ENCODE results near the gene MEDAG.
"Not testable (repeated sequence)": the region's sequence is repeated elsewhere in the genome, so short reads cannot be mapped to it uniquely, and the experiment has no call there.

MEDAG gene

GRCh38 chr13:30910676-30911075 is 4.6 kb downstream of the MEDAG start:
- DNase-seq: no peak

DNA sequence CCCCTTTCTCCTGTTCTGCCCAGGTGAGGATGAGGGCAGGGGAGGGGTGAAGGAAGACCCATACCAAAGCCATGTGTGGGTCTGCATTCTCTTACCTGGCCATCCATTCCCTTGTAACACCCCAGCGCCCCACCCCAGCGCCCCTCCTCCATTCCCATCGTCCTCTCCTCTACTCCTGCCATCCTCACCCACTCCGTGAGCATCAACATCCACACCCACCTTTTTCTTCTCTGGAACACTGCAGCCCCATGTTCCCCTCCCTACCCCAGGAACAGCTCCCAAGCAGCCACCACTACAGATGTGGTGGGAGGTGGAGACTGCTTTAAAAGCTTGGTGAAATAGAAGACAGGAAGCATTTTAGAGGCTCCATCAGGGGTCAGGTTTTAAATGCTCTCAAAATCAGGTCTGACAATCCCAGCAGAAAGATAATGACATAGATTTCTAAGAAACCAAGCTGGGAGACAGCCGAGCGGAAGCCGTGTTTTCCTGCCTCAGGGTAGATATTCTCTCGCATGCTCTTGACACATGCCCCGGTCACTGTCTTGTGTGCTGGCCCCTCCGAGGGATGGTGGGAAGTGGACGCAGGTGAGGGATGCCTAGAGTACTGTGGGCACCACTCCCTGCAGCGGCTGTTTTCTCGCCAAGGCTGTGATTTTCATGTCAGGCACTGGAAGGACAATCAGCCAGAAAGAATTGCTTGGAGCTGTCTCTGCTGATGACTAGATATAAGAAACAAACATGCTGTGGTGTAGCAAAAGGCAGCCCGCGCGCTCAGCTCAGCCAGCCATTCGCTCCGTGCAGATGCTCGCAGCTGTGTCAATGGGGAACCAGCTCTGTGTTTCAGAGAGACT is 9.8 kb downstream of the MEDAG start:
- DNase-seq: no peak

GRCh38 chr13:30916991-30917390 is 10.9 kb downstream of the MEDAG start:
- DNase-seq: no peak

- no peak for DNase-seq
Observed at GRCh38 chr13:30918662-30919405, 12.8 kb downstream of the MEDAG start.

GRCh38 chr13:30920162-30920909 is 14.3 kb downstream of the MEDAG start:
- no peak for DNase-seq

- no peak for DNase-seq
Observed at GRCh38 chr13:30923418-30923817, 17.3 kb downstream of the MEDAG start.

DNA sequence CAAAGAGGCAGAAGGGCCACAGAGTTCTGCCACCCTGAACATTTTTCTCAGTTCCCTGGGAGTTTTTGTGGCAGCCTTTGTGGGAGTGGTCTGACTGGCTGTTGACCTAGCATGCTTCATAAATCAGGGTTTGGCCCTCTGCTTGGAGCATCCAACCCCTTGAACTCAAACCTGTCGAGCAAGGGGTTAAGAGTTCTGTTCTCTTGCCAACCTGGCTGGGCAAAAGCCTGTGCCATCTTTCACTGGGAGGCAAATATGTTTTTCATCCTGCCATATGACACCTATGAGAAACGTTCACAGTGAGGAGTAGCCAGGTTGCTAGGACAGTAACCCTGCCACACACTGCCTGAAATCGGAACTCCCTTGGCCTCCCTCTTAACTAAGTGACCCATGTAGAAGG is 18.6 kb downstream of the MEDAG start:
- no peak for DNase-seq

- DNase-seq: no peak
Observed at GRCh38 chr13:30925429-30925828, 19.4 kb downstream of the MEDAG start.

DNA sequence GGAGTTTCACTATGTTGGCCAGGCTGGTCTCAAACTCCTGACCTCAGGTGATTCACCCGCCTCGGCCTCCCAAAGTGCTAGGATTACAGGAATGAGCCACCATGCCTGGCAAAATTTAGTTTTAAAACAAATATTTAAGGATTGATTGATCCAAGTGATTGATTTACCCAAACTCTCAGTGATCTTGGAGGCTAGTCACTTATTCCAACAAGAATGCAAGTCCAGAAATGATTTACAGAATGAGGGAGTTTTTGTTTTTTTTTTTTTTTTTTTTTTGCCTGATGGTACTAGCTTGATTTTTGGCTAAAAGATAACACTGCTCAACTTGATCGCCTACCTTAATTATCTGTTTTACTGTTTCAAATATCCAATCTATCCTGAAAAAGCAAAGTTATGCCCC is 20.7 kb downstream of the MEDAG start:
- no peak for DNase-seq

- not testable (repeated sequence) for DNase-seq
Observed at GRCh38 chr13:30927188-30927587, 21.1 kb downstream of the MEDAG start.

- no peak for DNase-seq
Observed at GRCh38 chr13:30927595-30927994, 21.5 kb downstream of the MEDAG start.

- DNase-seq: no peak
Observed at GRCh38 chr13:30928978-30929377, 22.9 kb downstream of the MEDAG start.

DNA sequence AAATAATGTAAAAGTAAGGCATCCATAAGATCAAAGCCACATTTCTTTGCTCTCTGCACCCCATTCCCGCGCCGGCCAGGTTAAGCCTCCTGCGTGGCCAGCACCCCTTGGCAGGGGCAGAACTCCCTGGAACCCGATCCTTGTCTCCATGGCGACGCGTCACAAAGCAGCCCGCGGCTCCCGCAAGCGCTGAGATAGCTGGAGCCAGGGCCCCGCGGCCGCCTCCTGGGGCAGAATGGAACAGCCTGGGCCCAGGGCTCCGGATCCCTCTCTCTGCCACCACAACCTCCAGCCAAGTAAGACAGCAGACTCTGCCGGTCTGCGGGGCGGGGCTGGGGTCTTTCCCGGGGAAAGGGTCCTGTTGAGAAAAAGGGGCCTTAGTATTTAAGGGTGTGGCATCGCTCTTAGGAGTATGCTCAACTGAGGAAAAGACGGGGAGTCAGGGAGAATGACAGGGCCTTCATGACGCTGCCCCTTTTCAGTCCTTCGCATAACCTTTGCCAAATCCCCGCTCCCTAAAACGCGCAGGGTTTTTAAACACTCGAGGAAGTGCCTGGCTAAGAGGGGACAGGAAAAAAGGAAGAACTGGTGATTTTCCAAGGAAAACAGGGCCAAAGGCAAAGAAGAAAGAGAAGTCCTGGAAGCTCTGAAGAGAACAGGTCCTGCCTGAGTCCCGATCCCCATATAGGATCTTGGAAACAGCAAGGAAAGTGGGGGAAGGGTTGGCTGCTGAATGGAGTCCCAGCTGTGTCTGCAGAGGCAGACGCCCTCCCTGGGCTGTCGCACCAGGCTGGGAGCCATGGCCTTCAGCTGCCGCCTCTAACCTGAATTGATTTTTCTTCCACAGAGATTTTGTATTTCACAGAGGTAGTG is 26.6 kb downstream of the MEDAG start, which contains the start of gene TEX26:
Gene TEX26 (plus strand): TSS at position 176 of the 873 bp plus-strand sequence. CDS start 60 bp downstream, at position 236.
- no peak for DNase-seq

DNA sequence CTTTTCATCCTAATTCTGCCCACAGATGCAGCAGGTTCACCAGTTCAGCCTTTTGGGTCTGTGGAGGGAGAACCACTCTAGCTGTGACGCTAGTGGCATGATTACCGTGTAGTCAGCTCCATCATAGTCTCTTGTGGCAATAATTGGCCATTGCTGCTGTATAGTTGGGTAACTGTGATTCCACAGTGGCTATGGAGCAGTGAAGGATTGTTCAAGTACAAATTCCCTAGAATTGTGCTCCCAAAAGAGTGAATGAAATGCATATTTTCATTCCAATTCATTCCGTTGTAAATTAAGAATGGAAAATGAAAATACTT is 27.2 kb downstream of the MEDAG start:
- no peak for DNase-seq

DNA sequence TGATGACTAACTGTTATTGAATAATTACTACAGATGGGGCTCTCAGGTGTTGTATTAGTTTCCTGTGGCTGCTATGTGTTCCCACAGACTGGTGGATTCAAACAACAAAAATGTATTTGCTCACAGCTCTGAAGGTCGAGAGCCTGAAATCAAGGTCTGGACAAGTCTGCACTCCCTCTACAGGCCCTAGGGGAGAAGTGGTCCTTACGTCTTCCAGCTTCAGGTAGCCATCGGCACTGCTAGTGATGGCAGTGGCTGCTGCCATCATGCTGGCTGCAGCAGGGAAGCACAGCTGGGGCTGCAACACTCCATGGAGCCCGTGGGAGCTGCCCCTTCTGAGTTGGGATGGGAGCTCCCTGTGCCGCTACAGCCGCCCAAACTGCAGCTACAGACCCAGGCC is 28.3 kb downstream of the MEDAG start:
- no peak for DNase-seq

GRCh38 chr13:30934803-30935202 is 28.7 kb downstream of the MEDAG start:
- DNase-seq: no peak

- DNase-seq: no peak
Observed at GRCh38 chr13:30936971-30937370, 30.9 kb downstream of the MEDAG start.

GRCh38 chr13:30943881-30944280 is 37.8 kb downstream of the MEDAG start:
- DNase-seq: no peak

GRCh38 chr13:30957258-30957943 is 51.3 kb downstream of the MEDAG start:
- peak; percentile 20 for DNase-seq

DNA sequence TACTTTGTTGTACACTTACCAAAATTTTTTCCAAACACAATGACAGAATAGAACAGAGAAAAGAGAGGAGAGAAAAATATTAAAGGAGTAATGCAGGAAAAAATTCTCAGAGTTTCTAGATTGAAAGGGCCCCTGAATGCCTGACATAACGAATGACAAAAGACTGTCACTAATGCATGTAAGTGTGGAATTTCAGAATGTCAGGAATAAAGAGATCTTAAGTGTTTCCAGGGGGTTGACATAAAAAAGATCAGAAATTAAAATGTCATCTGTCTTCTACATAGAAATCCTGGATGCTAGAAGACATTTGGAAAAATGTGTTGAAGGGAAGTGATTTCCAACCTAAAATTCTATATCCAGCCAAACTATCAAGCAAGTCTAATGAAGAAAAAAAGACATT is 53.6 kb downstream of the MEDAG start:
- no peak for DNase-seq

DNA sequence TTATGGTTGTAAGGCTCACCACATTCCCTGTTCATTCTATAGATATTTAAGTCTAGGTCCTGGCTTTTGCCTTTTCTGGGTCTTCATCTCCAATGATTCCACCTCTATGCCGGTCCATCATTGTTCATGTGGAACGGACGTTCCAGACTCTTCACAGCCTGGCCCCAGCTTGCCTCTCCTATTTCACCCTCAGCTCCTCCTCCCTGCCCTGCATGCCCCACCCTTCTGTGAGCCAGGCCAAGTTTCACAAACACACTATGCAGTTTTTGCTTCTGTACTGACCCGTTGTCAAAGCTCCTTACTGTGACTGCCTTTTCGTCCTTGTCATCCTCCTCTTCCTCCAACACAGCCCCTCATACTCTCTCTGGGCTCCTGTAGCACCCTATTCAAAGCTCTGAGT is 57.7 kb downstream of the MEDAG start:
- DNase-seq: no peak

DNA sequence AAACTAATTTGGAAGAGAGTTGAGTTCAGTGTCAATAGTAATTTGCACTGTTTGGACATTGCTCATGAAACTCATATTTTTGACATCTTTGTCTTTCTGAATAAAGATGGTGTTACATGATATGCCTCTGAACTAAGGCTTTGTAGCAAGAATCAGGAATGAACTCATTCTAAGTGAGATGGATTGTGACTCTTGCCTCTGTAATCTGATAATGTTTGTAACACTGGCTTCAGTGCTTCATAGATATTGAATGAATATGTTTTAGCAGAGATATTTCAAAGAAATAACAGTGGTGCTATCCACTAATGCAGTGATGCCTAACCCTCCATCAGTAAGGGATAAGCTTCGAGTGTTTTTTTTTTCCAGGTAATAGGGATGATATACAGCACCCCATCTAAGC is 59.3 kb downstream of the MEDAG start:
- DNase-seq: no peak

All from DMS53 (cell line).